IPS-NIHi11 (cell line): ENCODE results near the gene ENO1.
"Not testable (repeated sequence)": the region's sequence is repeated elsewhere in the genome, so short reads cannot be mapped to it uniquely, and the experiment has no call there.

Experiments
- DNase-seq: peaks from one replicate; pipeline ENCODE4 v3.0.0; 2012; ENCODE audit warnings: mixed read lengths, low spot score

The ENO1 gene

GRCh38 chr1:8878448-8878697, at the start of gene ENO1:
ENO1 (minus strand) TSS chr1:8878686; CDS start chr1:8874908, 3,778 bp downstream.
- no peak for DNase-seq

- no peak for DNase-seq
These were observed 48.5 kb upstream of the ENO1 start for GRCh38 chr1:8926707-8927694.

- DNase-seq, result no peak
These were observed 47.5 kb upstream of the ENO1 start for GRCh38 chr1:8925960-8926359.

GRCh38 chr1:8925406-8925805, 46.9 kb upstream of the ENO1 start:
- DNase-seq, result no peak

- DNase-seq, result no peak
These were observed 44.5 kb upstream of the ENO1 start for GRCh38 chr1:8922962-8923361.

- not testable (repeated sequence) for DNase-seq
These were observed 39.0 kb upstream of the ENO1 start for GRCh38 chr1:8917536-8917935.

GRCh38 chr1:8915446-8915845, 37.0 kb upstream of the ENO1 start:
- DNase-seq, result no peak

- DNase-seq, result no peak
These were observed 36.0 kb upstream of the ENO1 start for GRCh38 chr1:8914466-8914865.

GRCh38 chr1:8913457-8913856, 35.0 kb upstream of the ENO1 start:
- no peak for DNase-seq

GRCh38 chr1:8911416-8912309, 33.2 kb upstream of the ENO1 start:
- peak; percentile 46 for DNase-seq

GRCh38 chr1:8910914-8911313, 32.4 kb upstream of the ENO1 start:
- no peak for DNase-seq

GRCh38 chr1:8910331-8910730, 31.8 kb upstream of the ENO1 start:
- no peak for DNase-seq

- DNase-seq, result no peak
These were observed 30.1 kb upstream of the ENO1 start for GRCh38 chr1:8908388-8909151.

- no peak for DNase-seq
These were observed 27.2 kb upstream of the ENO1 start for GRCh38 chr1:8905582-8906191.

- DNase-seq, result peak; percentile 57
These were observed 25.6 kb upstream of the ENO1 start for GRCh38 chr1:8903908-8904650.

GRCh38 chr1:8903410-8903809, 24.9 kb upstream of the ENO1 start:
- no peak for DNase-seq

GRCh38 chr1:8902765-8903164, 24.3 kb upstream of the ENO1 start:
- no peak for DNase-seq

GRCh38 chr1:8900684-8901083, 22.2 kb upstream of the ENO1 start:
- DNase-seq, result not testable (repeated sequence)

GRCh38 chr1:8899046-8899445, 20.6 kb upstream of the ENO1 start:
- no peak for DNase-seq

GRCh38 chr1:8898418-8898817, 19.9 kb upstream of the ENO1 start:
- DNase-seq, result not testable (repeated sequence)

- DNase-seq, result not testable (repeated sequence)
These were observed 19.0 kb upstream of the ENO1 start for GRCh38 chr1:8897505-8897904.
